GM12878 (cell line): ENCODE data around the gene AKTIP. TPM values are rescaled to one million over a fixed set of nuclear protein-coding genes. Genes with fewer than 3 reads are reported as not detected.

ENCODE experiments used
- ASH2L ChIP-seq: fragments of 300-600, 200-600 bp; sonication (generic); IDR thresholded peaks from 2 replicates; pipeline ENCODE4 v1.6.1; 2017; ENCODE audit warnings: low read depth, mild to moderate bottlenecking, borderline replicate concordance
- ATF2 ChIP-seq: IDR thresholded peaks from 2 replicates; pipeline ENCODE4 v1.6.1; 2012; ENCODE audit warnings: low read length, inconsistent platforms
- CEBPZ ChIP-seq: fragments of 150-350 bp; IDR thresholded peaks from 2 replicates; pipeline ENCODE4 v1.6.1; 2016; ENCODE audit warnings: low read depth, low read length
- DPF2 ChIP-seq: fragments of 450-650 bp; IDR thresholded peaks from 2 replicates; pipeline ENCODE4 v1.6.1; 2017; ENCODE audit warnings: mild to moderate bottlenecking
- EGR1 ChIP-seq, 2 experiments: IDR thresholded peaks; 1 replicate in 1 of 2; 2 replicates in 1 of 2; pipeline ENCODE4 v1.6.1; 2011 to 2012; ENCODE audit warnings: low read depth in 2 of 2, low read length in 2 of 2, borderline replicate concordance in 1 of 2, mild to moderate bottlenecking in 1 of 2, moderate library complexity in 1 of 2
- FOS ChIP-seq: IDR thresholded peaks from 3 replicates; pipeline ENCODE4 v1.6.1; 2011; ENCODE audit warnings: borderline replicate concordance; ENCODE audit not compliant: insufficient read length; ENCODE audit errors: extremely low read depth
- FOXM1 ChIP-seq: IDR thresholded peaks from 2 replicates; pipeline ENCODE4 v1.6.1; 2012; ENCODE audit warnings: low read depth, mild to moderate bottlenecking, inconsistent platforms, low read length, moderate library complexity
- GABPA ChIP-seq: IDR thresholded peaks from 2 replicates; pipeline ENCODE4 v1.6.1; 2014; ENCODE audit warnings: antibody characterized with exemption, low read depth, mild to moderate bottlenecking, inconsistent platforms
- HDAC6 ChIP-seq: fragments of 200-600 bp; sonication (generic); IDR thresholded peaks from one replicate; pipeline ENCODE4 v1.8.0; 2017; ENCODE audit warnings: antibody characterized with exemption; ENCODE audit not compliant: unreplicated experiment
- JUNB ChIP-seq: IDR thresholded peaks from 2 replicates; pipeline ENCODE4 v1.6.1; 2016; ENCODE audit warnings: antibody characterized with exemption, mild to moderate bottlenecking
- KDM1A ChIP-seq: fragments of 200-600 bp; sonication (generic); IDR thresholded peaks from 2 replicates; pipeline ENCODE4 v1.6.1; 2016; ENCODE audit warnings: borderline replicate concordance
- MYB ChIP-seq: fragments of 150-350 bp; IDR thresholded peaks from 2 replicates; pipeline ENCODE4 v1.6.1; 2014; ENCODE audit warnings: mild to moderate bottlenecking, low read depth, low read length, borderline replicate concordance
- NBN ChIP-seq: fragments of 450-650 bp; IDR thresholded peaks from 2 replicates; pipeline ENCODE4 v1.6.1; 2016
- NR2C1 ChIP-seq: fragments of 450-650 bp; IDR thresholded peaks from 2 replicates; pipeline ENCODE4 v1.6.1; 2017; ENCODE audit warnings: antibody characterized with exemption, mild to moderate bottlenecking, moderate library complexity
- POLR2A ChIP-seq: IDR thresholded peaks from 2 replicates; pipeline ENCODE4 v1.6.1; 2011; ENCODE audit warnings: low read depth, mild to moderate bottlenecking, low read length
- RAD21 ChIP-seq: IDR thresholded peaks from 2 replicates; pipeline ENCODE4 v1.6.1; 2011; ENCODE audit warnings: mild to moderate bottlenecking, low read depth, low read length, moderate library complexity; ENCODE audit not compliant: insufficient read depth
- RELA ChIP-seq: fragments of 450-650 bp; IDR thresholded peaks from 2 replicates; pipeline ENCODE4 v1.8.0; 2014; ENCODE audit warnings: borderline replicate concordance; ENCODE audit not compliant: partially characterized antibody
- RELB ChIP-seq: fragments of 450-650 bp; IDR thresholded peaks from 2 replicates; pipeline ENCODE4 v1.6.1; 2017; ENCODE audit warnings: low read depth, mild to moderate bottlenecking, moderate library complexity
- RUNX3 ChIP-seq: IDR thresholded peaks from 2 replicates; pipeline ENCODE4 v1.6.1; 2012; ENCODE audit warnings: low read length, inconsistent platforms
- SIX5 ChIP-seq: IDR thresholded peaks from 2 replicates; pipeline ENCODE4 v1.6.1; 2011; ENCODE audit warnings: mild to moderate bottlenecking, low read depth, low read length, moderate library complexity; ENCODE audit not compliant: severe bottlenecking
- SPI1 ChIP-seq: IDR thresholded peaks from 2 replicates; pipeline ENCODE4 v1.6.1; 2011; ENCODE audit warnings: low read depth, mild to moderate bottlenecking, low read length, moderate library complexity, borderline replicate concordance; ENCODE audit not compliant: insufficient read depth
- STAT3 ChIP-seq: IDR thresholded peaks from 2 replicates; pipeline ENCODE4 v1.6.1; 2011; ENCODE audit warnings: low read depth, low read length, improper control_type of control experiment
- SUPT20H ChIP-seq: IDR thresholded peaks from 2 replicates; pipeline ENCODE4 v1.6.1; 2011; ENCODE audit warnings: low read depth, mild to moderate bottlenecking, low read length, moderate library complexity, borderline replicate concordance; ENCODE audit not compliant: control insufficient read depth
- TBL1XR1 ChIP-seq: IDR thresholded peaks from 2 replicates; pipeline ENCODE4 v1.6.1; 2012; ENCODE audit warnings: low read depth, low read length, improper control_type of control experiment
- ZBED1 ChIP-seq: IDR thresholded peaks from 2 replicates; pipeline ENCODE4 v1.6.1; 2016; ENCODE audit warnings: borderline replicate concordance
- ZSCAN29 ChIP-seq: fragments of 450-650 bp; IDR thresholded peaks from 2 replicates; pipeline ENCODE4 v1.6.1; 2017; ENCODE audit warnings: mild to moderate bottlenecking, moderate library complexity
- polyA plus RNA-seq, 11 experiments: library from polyadenylated mRNA; depleted of rRNA in 4 of 11; unstranded in 6 of 11; stranded (reverse) in 5 of 11; fragments of >200 nt; fragmentation: Nextera tagmentation in 4 of 11; fragmentation: Illumina TruSeq in 1 of 11; extraction: Ambion mirVana in 4 of 11; extraction: Trizol in 1 of 11; gene quantifications; 1 replicate in 1 of 11; 2 replicates in 10 of 11; pipeline versions ENCODE4 v1.2.1 to v1.2.3, GENCODE V29; 2011 to 2016; ENCODE audit warnings: inconsistent platforms in 2 of 11, missing spikeins in 2 of 11, low read depth in 1 of 11
- total RNA-seq, 4 experiments: library from RNA; depleted of rRNA in 3 of 4; stranded (reverse); fragments of >200 nt in 3 of 4; fragmentation: Illumina TruSeq in 1 of 4; extraction: Trizol in 1 of 4; gene quantifications; 2 replicates each; pipeline versions ENCODE4 v1.2.1 to v1.2.3, GENCODE V29; 2013 to 2021

Gene AKTIP
- total and polyA plus RNA-seq, 10 of the 15 experiments (the other 5 are each of a cell fraction or from before 2014, with no cell fraction given): 11.4 to 22.9 (median 13.6) TPM

GRCh38 chr16:53518550-53519416 lies 15.8 kb upstream of the AKTIP start (continued):
- peak; percentile 88 for TF ChIP-seq RELB
- TF ChIP-seq SPI1: peak; percentile 53; the same call in 1 of the 2 replicates
- no peak for TF ChIP-seq NR2C1
- TF ChIP-seq TBL1XR1: peak; percentile 46; the same call in 1 of the 2 replicates
- TF ChIP-seq ZSCAN29: peak; percentile 16; the same call in 1 of the 2 replicates
- peak; percentile 96; the same call in 1 of the 2 replicates for TF ChIP-seq ASH2L
- TF ChIP-seq NBN: peak; percentile 83
- no peak for TF ChIP-seq RAD21
- TF ChIP-seq ATF2: peak; percentile 81
- TF ChIP-seq GABPA: peak; percentile 72
- no peak for TF ChIP-seq SIX5
- no peak for TF ChIP-seq MYB
- peak; percentile 51 for TF ChIP-seq JUNB
- peak; percentile 100 for TF ChIP-seq RUNX3
- no peak for TF ChIP-seq FOS
- no peak for TF ChIP-seq CEBPZ
- peak; percentile 92 for TF ChIP-seq FOXM1
- TF ChIP-seq POLR2A: peak; percentile 65
- peak in 1 of 2 experiments; percentile 86; a peak in 2 of 3 replicates for TF ChIP-seq EGR1 (IDR thresholded peaks at IDR 0.05; ENCODE audit: borderline replicate concordance in 1 of 2, low read depth in 2 of 2, low read length in 2 of 2)
- TF ChIP-seq DPF2: peak; percentile 86
- TF ChIP-seq KDM1A: no peak
- TF ChIP-seq ZBED1: peak; percentile 88; the same call in 1 of the 2 replicates
- peak; percentile 63; the same call in 1 of the 2 replicates for TF ChIP-seq STAT3
- TF ChIP-seq HDAC6: no peak
- no peak for TF ChIP-seq SUPT20H
- TF ChIP-seq RELA: no peak
